ENCODE data around the gene REV3L. TPM values are rescaled to one million over a fixed set of nuclear protein-coding genes. Genes with fewer than 3 reads are reported as not detected.
"Not testable (repeated sequence)": the region's sequence is repeated elsewhere in the genome, so short reads cannot be mapped to it uniquely, and the experiment has no call there.

The REV3L gene
- total RNA-seq, 1 experiment from 2014 or later, result 31.9 TPM

DNA sequence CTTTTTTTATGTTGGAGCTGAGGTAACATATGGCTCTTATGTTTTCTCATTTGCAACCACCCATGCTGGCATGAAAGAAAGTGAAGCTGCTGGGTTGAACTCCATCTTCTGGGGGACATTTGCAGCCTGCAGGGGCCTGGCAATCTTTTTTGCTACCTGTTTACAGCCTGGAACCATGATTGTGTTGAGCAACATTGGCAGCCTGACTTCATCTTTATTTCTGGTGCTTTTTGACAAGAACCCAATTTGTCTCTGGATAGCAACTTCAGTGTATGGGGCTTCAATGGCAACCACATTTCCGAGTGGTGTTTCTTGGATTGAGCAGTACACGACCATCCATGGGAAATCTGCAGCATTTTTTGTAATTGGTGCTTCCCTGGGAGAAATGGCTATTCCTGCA lies 216.7 kb downstream of the REV3L start:
- no peak for DNase-seq (ENCODE audit: low read depth)

DNA sequence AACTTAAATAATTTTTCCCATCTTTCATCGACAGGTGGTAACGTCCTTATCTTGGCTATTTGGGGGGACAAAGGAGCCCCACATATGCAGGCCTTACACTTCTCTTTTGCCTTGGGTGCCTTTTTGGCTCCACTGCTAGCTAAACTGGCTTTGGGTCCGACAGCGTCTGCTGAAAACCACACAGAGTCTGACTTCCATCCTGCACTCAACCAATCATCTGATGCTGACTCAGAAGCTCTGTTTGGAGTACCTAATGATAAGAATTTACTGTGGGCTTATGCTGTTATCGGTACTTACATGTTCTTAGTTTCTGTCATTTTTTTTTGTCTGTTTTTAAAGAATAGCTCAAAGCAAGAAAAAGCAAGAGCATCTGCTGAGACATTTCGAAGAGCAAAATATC lies 217.2 kb downstream of the REV3L start:
- no peak for DNase-seq (ENCODE audit: low read depth)

DNA sequence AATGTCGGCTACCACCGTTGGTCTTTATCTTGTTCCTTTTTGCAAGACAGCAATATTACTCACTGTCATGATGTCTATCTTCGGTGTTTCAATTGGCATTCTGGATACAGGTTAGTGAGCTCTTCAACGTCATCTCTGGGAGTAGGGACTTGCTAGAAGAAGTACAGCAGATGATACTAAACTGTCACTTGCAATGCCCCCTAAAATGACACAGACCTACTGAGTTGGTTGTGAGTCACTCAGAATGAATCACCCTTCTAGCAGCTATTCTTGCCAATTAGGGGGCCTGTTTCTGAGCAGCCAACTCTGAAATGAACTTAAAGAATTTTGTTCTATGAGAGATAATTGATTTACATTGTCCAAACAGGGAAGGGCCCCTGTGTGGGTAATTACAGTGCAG lies 219.2 kb downstream of the REV3L start:
- peak; percentile 82 for DNase-seq (ENCODE audit: low read depth)

DNA sequence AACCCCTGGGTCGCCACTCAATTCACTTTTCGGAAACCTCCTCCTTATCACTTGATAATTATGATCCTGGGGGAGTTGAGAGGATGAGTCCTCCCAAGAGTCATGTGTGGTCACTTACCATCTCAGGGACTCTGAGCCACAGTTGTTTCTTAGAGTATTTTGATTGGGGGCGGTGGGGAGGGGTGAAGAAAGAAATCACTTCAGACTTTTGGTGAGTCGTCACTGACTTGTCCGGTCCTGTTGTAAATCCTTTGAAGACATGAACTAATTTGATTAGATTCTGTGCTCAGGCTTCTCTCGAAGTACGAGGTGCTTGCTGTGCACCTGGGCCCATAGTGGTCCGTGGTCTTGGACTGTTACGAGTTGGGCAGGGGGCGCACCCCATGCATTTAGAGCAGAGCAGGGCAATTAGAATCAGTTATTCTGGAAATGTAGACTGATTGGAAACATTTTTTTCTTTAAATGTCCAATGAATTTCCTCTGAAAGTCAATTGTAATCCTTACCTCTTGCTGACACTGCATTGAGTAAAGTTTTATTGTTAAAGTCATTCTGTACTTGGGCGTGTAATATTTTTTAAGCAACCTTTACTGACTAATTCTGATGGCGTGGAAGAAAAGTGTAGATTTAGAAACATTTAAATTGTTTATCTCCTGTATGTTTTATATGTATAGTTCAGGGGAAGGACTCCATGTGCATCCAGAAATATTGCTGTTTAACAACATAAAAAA lies 222.3 kb downstream of the REV3L start:
- peak; percentile 37 for DNase-seq (ENCODE audit: low read depth)

DNA sequence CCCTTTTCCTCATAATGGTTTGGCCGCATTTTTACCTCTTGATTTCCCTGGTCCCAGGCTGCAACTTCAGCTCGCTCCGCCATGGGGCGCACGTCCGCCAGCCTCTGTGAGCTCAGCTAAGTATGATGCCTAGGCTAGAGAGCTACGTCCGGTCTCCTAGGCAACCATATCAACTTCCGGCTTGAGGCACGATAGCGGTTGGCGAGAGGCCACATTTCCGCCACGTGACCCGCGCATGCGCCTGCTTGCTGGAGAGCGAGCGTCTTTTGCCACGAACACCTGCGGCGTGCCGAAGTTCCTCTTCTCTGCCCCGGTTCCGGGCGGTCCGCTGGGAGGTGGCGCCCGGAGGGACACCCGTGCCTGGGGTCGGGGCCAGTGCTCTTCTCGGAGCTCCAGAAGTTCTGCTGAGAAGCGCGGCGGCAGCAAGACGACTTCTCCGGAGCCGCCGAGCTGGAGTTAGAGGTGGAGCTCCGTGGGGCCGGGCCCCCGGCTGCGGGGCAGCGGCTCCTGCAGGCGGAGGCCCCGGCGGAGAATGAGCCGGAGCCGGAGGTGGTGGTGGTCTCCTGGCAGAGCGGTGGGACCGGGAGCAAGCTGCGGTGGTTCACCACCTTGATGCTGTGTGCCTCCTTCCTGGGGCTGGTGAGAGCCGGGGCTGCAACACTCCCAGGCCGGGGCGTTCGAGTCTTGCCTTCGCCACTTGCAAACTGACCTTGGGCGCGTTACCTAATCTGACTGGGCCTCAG lies 223.8 kb downstream of the REV3L start:
- peak; percentile 99 for DNase-seq (ENCODE audit: low read depth)

DNA sequence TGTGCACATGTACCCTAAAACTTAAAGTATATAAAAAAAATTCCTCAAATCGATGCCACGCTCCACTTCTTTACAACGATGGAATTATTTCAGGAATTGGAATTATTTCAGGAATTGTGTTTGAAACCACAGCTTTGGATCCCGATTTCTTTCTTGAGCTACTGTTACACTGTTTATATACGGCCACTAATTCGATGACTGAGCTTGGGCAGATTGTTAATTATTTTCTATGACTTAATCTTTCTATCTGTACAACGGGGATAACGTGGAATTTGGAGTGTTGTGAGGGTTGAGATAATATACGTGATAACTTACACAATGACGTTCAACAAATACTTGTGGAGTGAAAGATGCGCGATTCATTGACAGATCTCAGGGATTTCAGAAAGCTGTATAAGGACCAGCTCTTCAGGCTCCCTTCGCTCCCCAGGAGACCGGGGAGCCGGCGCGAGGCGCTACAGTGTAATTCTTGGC lies 224.4 kb downstream of the REV3L start:
- DNase-seq (ENCODE audit: low read depth), result no peak

DNA sequence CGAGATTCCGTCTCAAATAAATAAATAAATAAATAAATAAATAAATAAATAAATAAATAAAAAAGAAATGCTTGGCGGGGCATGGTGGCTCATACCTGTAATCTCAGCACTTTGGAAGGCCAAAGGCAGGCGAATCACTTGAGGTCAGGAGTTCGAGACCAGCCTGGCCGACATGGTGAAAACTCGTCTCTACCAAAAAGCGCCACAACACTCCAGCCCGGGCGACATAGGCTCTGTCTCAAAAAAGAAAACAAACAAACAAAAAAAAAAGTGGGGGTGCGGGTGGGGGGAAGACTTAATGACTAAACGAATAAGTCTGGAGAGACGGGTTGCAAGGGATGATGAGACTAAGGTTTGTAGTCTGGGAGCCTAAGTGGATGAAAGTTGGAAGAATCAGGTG lies 225.0 kb downstream of the REV3L start:
- no peak for DNase-seq (ENCODE audit: low read depth)

DNA sequence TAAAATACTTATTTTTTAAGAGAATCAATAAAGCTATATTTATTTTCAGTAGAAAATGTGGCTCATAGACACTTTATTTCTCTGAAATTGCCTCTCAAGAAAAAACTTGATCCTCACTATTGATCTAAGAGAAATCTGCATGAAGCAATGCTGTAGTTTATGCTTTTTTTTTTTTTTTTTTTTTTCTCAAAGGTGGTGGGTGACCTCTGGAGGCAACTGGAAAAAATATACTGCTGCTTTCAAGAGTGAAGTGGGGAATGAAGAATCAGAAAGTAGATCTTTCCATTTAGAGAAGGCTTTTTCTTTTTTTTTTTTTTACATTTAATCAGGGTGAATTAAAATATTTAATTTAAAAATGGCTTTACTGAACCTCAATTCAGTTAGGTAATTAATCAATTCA lies 226.4 kb downstream of the REV3L start:
- peak; percentile 9 for DNase-seq (ENCODE audit: low read depth)

DNA sequence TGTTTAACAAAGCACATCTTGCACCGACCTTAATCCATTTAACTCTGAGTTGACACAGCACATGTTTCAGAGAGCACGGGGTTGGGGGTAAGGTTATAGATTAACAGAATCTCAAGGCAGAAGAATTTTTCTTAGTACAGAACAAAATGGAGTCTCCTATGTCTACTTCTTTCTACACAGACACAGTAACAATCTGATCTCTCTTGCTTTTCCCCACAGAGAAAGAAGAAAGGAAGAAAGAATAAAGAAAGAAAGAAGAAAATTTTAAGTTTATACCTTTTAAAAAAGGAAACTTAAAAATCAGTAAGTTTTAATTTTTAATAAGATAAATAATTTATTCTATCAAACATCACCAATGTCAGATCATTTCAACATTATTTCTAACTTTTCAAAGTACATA lies 227.2 kb downstream of the REV3L start:
- not testable (repeated sequence) for DNase-seq (ENCODE audit: low read depth)

DNA sequence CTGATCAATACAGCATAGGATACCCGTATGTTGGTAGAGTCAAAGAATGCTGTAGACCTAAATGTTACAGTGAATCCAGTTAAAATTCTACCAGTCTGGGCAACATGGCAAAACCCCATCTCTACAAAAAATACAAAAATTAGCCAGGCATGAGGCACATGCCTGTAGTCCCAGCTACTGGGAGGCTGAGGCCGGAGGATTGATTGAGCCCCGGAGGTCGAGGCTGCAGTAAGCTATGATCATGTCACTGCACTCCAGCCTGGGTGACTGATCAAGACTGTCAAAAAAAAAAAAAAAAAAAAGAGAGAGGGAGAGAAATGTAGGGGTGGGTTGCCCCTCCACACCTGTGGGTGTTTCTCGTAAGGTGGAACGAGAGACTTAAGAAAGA lies 228.2 kb downstream of the REV3L start:
- no peak for DNase-seq (ENCODE audit: low read depth)

DNA sequence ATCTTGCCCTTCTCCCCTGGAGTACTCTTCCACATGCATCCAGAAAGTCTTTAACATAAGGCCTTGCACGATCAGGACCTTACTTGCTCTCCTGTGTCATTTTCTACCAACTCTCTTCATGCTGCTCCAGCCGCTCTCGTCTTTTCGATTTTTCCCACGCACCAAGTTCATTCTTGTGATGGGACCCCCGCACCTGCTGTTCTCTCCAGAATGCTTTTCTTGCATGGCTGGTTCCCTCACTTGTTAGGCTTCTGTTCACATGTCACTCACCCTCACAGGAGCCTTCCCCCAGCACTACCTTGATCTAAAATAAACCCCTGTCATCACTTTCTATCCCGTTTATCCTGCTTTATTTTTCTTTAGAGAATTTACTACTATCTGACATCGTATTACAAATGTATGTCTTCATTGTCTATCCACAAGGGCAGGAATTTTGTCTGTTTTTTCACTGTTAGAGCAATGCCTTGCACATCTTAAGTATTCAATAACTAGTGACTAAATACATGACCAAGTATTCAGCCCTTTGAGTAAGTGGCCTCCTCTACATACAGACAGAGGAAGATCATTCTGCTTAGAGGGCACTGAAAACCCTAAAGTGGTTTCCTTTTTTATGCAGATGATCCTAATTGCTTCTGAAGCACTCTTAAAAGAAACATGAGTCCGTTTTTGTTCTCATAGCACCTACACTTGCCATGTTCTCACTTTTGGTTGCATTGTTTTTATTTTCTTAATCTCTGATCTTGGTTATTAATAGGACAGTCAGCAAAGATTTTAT lies 228.8 kb downstream of the REV3L start:
- DNase-seq (ENCODE audit: low read depth), result no peak

DNA sequence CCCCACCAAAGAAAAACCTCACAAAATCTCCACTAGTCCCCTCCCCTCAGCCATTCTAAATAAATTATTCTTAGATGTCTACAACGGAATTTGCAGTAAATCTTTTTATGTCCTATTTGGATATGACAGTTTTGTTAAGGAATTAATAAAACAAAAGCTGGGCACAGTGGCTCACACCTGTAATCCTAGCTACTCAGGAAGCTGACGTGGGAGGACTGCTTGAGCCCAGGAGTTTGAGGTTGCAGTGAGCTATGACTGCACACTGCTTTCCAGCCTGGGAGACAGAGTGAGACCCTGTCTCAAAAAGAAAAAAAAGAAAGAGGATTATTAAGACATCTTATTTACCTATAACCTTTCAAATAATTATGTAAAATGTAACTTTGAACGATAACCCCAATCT lies 230.3 kb downstream of the REV3L start:
- DNase-seq (ENCODE audit: low read depth), result no peak

DNA sequence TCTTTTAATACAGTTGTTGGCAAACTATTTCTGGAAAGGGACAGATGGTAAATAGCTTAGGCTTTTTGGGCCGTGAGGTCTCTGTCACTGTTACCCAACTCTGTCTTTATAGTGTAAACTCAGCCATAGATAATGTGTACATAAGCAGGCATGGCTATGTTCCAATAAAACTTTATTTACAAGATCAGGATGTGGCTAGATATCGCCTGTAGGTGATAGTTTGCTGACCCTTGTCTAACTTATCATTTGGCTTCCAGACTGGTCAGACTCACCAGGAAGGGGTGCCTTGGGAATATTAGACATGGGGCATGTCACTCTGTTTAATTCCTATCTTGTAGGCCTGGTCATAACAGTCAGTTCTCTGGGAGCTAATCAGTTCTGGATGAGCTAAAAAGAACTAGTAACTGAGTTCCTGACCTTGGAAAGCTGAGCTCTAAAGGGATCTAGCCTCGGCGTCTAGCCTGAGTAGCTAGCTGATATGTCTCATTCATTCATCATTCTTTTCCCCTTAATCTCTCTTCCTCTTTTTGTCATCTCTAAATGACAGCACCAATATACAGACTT lies 232.1 kb downstream of the REV3L start:
- DNase-seq (ENCODE audit: low read depth), result no peak

Other genes with a start within 250 kb of the REV3L start
- 18.5 and 21.8 TPM in 2 replicates for gene TRAF3IP2, start 122.7 kb upstream of the REV3L start, total RNA-seq (2014; rRNA removed)

Measured in LHCN-M2 (cell line).